ENCODE measurements around the gene DBP.
A peak's percentile ranks its signal among the peaks of the same experiment; 100 is the strongest.

GRCh38 chr19:48613852-48614435 lies 23.2 kb downstream of the DBP start:
- TF ChIP-seq POLR2A (IDR thresholded peaks at IDR 0.05; ENCODE audit: low read depth, low read length), result peak; percentile 73
- TF ChIP-seq TAF1 (IDR thresholded peaks at IDR 0.05; ENCODE audit: low read depth, low read length), result no peak
- TF ChIP-seq POLR2AphosphoS5 (IDR thresholded peaks at IDR 0.05; ENCODE audit: low read depth, low read length), result peak; percentile 71
- TF ChIP-seq SPI1 (IDR thresholded peaks at IDR 0.05; ENCODE audit: low read depth, low read length), result no peak
- TF ChIP-seq POU2F2 (IDR thresholded peaks at IDR 0.05; ENCODE audit: low read depth, low read length), result peak; percentile 48; the same call in 1 of the 2 replicates
- no peak for TF ChIP-seq PAX5 (IDR thresholded peaks at IDR 0.05; ENCODE audit: insufficient read depth, low read length, severe bottlenecking)
